Lower leg skin (tissue), 3 donors: ENCODE measurements around the gene ATP2B2.

Experiments used
- POLR2A ChIP-seq, 2 donors: fragments of 450-650 bp; IDR thresholded peaks; one replicate each; pipeline ENCODE4 v1.6.1; 2016 to 2017; ENCODE audit warnings: antibody characterized with exemption in 2 of 2, mild to moderate bottlenecking in 1 of 2, moderate library complexity in 1 of 2
- TF ChIP-seq, protein P1 (sequence below), 3 donors: fragments of 450-650 bp; IDR thresholded peaks; one replicate each; pipeline ENCODE4 v1.5.1; 2016; ENCODE audit warnings: antibody characterized with exemption in 3 of 3, mild to moderate bottlenecking in 3 of 3, moderate library complexity in 2 of 3

DNA sequence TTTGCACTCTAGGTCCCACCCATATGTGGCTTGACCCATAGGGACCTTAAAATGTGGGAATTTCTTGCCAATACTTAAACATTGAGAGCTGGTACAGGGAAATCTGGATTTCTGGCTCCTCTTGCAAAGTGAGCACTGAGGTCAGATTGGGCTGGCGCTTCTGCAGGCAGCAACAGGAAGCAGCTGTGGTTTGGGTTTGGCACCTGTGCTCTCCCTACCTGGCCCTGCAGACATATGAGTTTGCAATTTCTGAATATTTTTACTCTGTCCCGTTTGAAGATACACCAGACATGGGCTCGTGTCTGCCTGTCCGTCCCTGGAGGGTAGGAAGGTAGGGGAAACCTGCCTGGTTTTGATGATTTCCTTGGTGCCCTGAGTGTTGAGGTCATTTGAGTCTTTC lies 109.7 kb downstream of the ATP2B2 start:
- TF ChIP-seq, protein P1, sequence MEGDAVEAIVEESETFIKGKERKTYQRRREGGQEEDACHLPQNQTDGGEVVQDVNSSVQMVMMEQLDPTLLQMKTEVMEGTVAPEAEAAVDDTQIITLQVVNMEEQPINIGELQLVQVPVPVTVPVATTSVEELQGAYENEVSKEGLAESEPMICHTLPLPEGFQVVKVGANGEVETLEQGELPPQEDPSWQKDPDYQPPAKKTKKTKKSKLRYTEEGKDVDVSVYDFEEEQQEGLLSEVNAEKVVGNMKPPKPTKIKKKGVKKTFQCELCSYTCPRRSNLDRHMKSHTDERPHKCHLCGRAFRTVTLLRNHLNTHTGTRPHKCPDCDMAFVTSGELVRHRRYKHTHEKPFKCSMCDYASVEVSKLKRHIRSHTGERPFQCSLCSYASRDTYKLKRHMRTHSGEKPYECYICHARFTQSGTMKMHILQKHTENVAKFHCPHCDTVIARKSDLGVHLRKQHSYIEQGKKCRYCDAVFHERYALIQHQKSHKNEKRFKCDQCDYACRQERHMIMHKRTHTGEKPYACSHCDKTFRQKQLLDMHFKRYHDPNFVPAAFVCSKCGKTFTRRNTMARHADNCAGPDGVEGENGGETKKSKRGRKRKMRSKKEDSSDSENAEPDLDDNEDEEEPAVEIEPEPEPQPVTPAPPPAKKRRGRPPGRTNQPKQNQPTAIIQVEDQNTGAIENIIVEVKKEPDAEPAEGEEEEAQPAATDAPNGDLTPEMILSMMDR (IDR thresholded peaks at IDR 0.05), result no peak
- TF ChIP-seq POLR2A (IDR thresholded peaks at IDR 0.05), result no peak
